ENCODE data around the gene SWT1. TPM values are rescaled to one million over a fixed set of nuclear protein-coding genes. Genes with fewer than 3 reads are reported as not detected.

Gene SWT1
- total and polyA plus RNA-seq, 2 experiments from 2014 or later = 1.6 to 2.8 TPM

GRCh38 chr1:185291159-185291558, 134.2 kb downstream of the SWT1 start:
- in situ Hi-C loops (cut with MboI) = no loop called here
- DNase-seq = no peak

GRCh38 chr1:185291652-185292051, 134.7 kb downstream of the SWT1 start:
- no peak for DNase-seq
- Histone ChIP-seq H3K4me3 (no peak overlapping the region), H2AFZ (no peak overlapping the region), H3K9me3 (ENCODE audit: low read depth) (no peaks in the 10 kb centered on the region), H3K4me2 (ENCODE audit: unreplicated experiment) (no peak overlapping the region), H3K27ac (no peak overlapping the region), H3K27me3 (replicated peaks; ENCODE audit: insufficient read depth) (no peaks in the 10 kb centered on the region), H3F3A (ENCODE audit: insufficient read depth) (peaks cover 20% of the 10 kb centered on the region), H3K4me1 (ENCODE audit: insufficient read depth) (no peaks in the 10 kb centered on the region), H3K9ac (no peak overlapping the region), H3K9me2 (ENCODE audit: insufficient read depth) (no peaks in the 10 kb centered on the region), H3K36me3 (ENCODE audit: low read depth) (peaks cover 23% of the 10 kb centered on the region), H3K79me2 (ENCODE audit: insufficient read depth) (no peaks in the 10 kb centered on the region), H4K20me1 (ENCODE audit: insufficient read depth) (no peaks in the 10 kb centered on the region)
- 93 to 100% methylated on average over 1 of the region's 1 CpG for WGBS, 2 experiments (ENCODE audit: low coverage in 1 of 2, low lambda C conversion rate in 2 of 2, missing lambda C conversion rate in 2 of 2)
- in situ Hi-C loops (cut with MboI) = no loop called here
- TF ChIP-seq EZH2 (IDR thresholded peaks at IDR 0.05; ENCODE audit: insufficient read depth, poor library complexity, severe bottlenecking) (no peak), EZH2phosphoT487 (IDR thresholded peaks at IDR 0.05; ENCODE audit: insufficient read depth, low read depth) (no peak)

More at GRCh38 chr1:185291159-185291558, 134.2 kb downstream of the SWT1 start:
- H3K4me3 ChIP-seq = no peak overlapping the region
- no peak for TF ChIP-seq EZH2 (IDR thresholded peaks at IDR 0.05; ENCODE audit: insufficient read depth, poor library complexity, severe bottlenecking)
- no peak for TF ChIP-seq EZH2phosphoT487 (IDR thresholded peaks at IDR 0.05; ENCODE audit: insufficient read depth, low read depth)
- H3F3A ChIP-seq (ENCODE audit: insufficient read depth) = peaks cover 17% of the 10 kb centered on the region
- H3K9me2 ChIP-seq (ENCODE audit: insufficient read depth) = no peaks in the 10 kb centered on the region
- peaks cover 18% of the 10 kb centered on the region for H3K36me3 ChIP-seq (ENCODE audit: low read depth)
- H3K4me1 ChIP-seq (ENCODE audit: insufficient read depth) = no peaks in the 10 kb centered on the region
- no peaks in the 10 kb centered on the region for H3K27me3 ChIP-seq (replicated peaks; ENCODE audit: insufficient read depth)
- H3K9ac ChIP-seq = no peak overlapping the region
- no peak overlapping the region for H2AFZ ChIP-seq
- H3K4me2 ChIP-seq (ENCODE audit: unreplicated experiment) = no peak overlapping the region
- no peaks in the 10 kb centered on the region for H3K79me2 ChIP-seq (ENCODE audit: insufficient read depth)
- no peaks in the 10 kb centered on the region for H3K9me3 ChIP-seq (ENCODE audit: low read depth)
- H3K27ac ChIP-seq = no peak overlapping the region
- 89 to 95% methylated on average over 1 of the region's 1 CpG for WGBS, 2 experiments (ENCODE audit: low coverage in 1 of 2, low lambda C conversion rate in 2 of 2, missing lambda C conversion rate in 2 of 2)
- H4K20me1 ChIP-seq (ENCODE audit: insufficient read depth) = no peaks in the 10 kb centered on the region

GRCh38 chr1:185292237-185292636, 135.3 kb downstream of the SWT1 start:
- Histone ChIP-seq H3K27me3 (replicated peaks; ENCODE audit: insufficient read depth) (no peaks in the 10 kb centered on the region), H3K9me2 (ENCODE audit: insufficient read depth) (no peaks in the 10 kb centered on the region), H3K9ac (no peak overlapping the region), H3F3A (ENCODE audit: insufficient read depth) (peaks cover 20% of the 10 kb centered on the region), H3K9me3 (ENCODE audit: low read depth) (no peaks in the 10 kb centered on the region), H2AFZ (no peak overlapping the region), H3K79me2 (ENCODE audit: insufficient read depth) (no peaks in the 10 kb centered on the region), H3K4me2 (ENCODE audit: unreplicated experiment) (no peak overlapping the region), H3K4me3 (no peak overlapping the region), H3K36me3 (ENCODE audit: low read depth) (peaks cover 29% of the 10 kb centered on the region), H3K27ac (no peak overlapping the region), H3K4me1 (ENCODE audit: insufficient read depth) (no peaks in the 10 kb centered on the region), H4K20me1 (ENCODE audit: insufficient read depth) (no peaks in the 10 kb centered on the region)
- no peak for TF ChIP-seq EZH2phosphoT487 (IDR thresholded peaks at IDR 0.05; ENCODE audit: insufficient read depth, low read depth)
- no peak for TF ChIP-seq EZH2 (IDR thresholded peaks at IDR 0.05; ENCODE audit: insufficient read depth, poor library complexity, severe bottlenecking)
- WGBS, 2 experiments (ENCODE audit: low coverage in 1 of 2, low lambda C conversion rate in 2 of 2, missing lambda C conversion rate in 2 of 2) = 88 to 91% methylated on average over 5 of the region's 5 CpGs
- in situ Hi-C loops (cut with MboI) = no loop called here
- DNase-seq = no peak

- no peak overlapping the region for H3K4me3 ChIP-seq
- no peak for DNase-seq
- no peak overlapping the region for H2AFZ ChIP-seq
- H3K9ac ChIP-seq = no peak overlapping the region
- peaks cover 20% of the 10 kb centered on the region for H3F3A ChIP-seq (ENCODE audit: insufficient read depth)
- no peak overlapping the region for H3K27ac ChIP-seq
- H3K36me3 ChIP-seq (ENCODE audit: low read depth) = peaks cover 47% of the 10 kb centered on the region
- TF ChIP-seq EZH2phosphoT487 (IDR thresholded peaks at IDR 0.05; ENCODE audit: insufficient read depth, low read depth) (no peak), EZH2 (IDR thresholded peaks at IDR 0.05; ENCODE audit: insufficient read depth, poor library complexity, severe bottlenecking) (no peak)
- H3K9me3 ChIP-seq (ENCODE audit: low read depth) = no peaks in the 10 kb centered on the region
- no peaks in the 10 kb centered on the region; the same call in 1 of the 2 replicates for H3K4me1 ChIP-seq (ENCODE audit: insufficient read depth)
- 97 to 100% methylated on average over 1 of the region's 1 CpG for WGBS, 2 experiments (ENCODE audit: low coverage in 1 of 2, low lambda C conversion rate in 2 of 2, missing lambda C conversion rate in 2 of 2)
- H4K20me1 ChIP-seq (ENCODE audit: insufficient read depth) = no peaks in the 10 kb centered on the region
- H3K79me2 ChIP-seq (ENCODE audit: insufficient read depth) = no peaks in the 10 kb centered on the region
- in situ Hi-C loops (cut with MboI) = no loop called here
- no peaks in the 10 kb centered on the region for H3K27me3 ChIP-seq (replicated peaks; ENCODE audit: insufficient read depth)
- H3K9me2 ChIP-seq (ENCODE audit: insufficient read depth) = no peaks in the 10 kb centered on the region
- no peak overlapping the region for H3K4me2 ChIP-seq (ENCODE audit: unreplicated experiment)
Measured at GRCh38 chr1:185293967-185294542, 137.1 kb downstream of the SWT1 start.

GRCh38 chr1:185295091-185295490, 138.1 kb downstream of the SWT1 start:
- Histone ChIP-seq H3K27ac (no peak overlapping the region), H3K9me3 (ENCODE audit: low read depth) (no peaks in the 10 kb centered on the region), H3K27me3 (replicated peaks; ENCODE audit: insufficient read depth) (no peaks in the 10 kb centered on the region), H3F3A (ENCODE audit: insufficient read depth) (peaks cover 20% of the 10 kb centered on the region), H2AFZ (no peak overlapping the region), H3K9me2 (ENCODE audit: insufficient read depth) (no peaks in the 10 kb centered on the region), H3K9ac (no peak overlapping the region), H3K4me2 (ENCODE audit: unreplicated experiment) (no peak overlapping the region), H4K20me1 (ENCODE audit: insufficient read depth) (no peaks in the 10 kb centered on the region), H3K79me2 (ENCODE audit: insufficient read depth) (no peaks in the 10 kb centered on the region), H3K4me1 (ENCODE audit: insufficient read depth) (no peaks in the 10 kb centered on the region; the same call in 1 of the 2 replicates), H3K4me3 (no peak overlapping the region), H3K36me3 (ENCODE audit: low read depth) (peaks cover 58% of the 10 kb centered on the region)
- DNase-seq = no peak
- TF ChIP-seq EZH2 (IDR thresholded peaks at IDR 0.05; ENCODE audit: insufficient read depth, poor library complexity, severe bottlenecking) (no peak), EZH2phosphoT487 (IDR thresholded peaks at IDR 0.05; ENCODE audit: insufficient read depth, low read depth) (no peak)
- in situ Hi-C loops (cut with MboI) = no loop called here

All from GM23248 (cell line).